SJSA1 (cell line): Measurements from ENCODE around the gene LCNL1. TPM values are rescaled to one million over a fixed set of nuclear protein-coding genes. Genes with fewer than 3 reads are reported as not detected.

Source experiments
- DNase-seq, 2 experiments: peaks; one replicate each; pipeline ENCODE4 v3.0.0-alpha.2; 2015 to 2020; ENCODE audit warnings: low spot score in 2 of 2, low read depth in 1 of 2
- H3K27ac ChIP-seq: fragments of 250-450 bp; sonication (Bioruptor Pico); 2 replicates; pipeline ENCODE4 v1.5.1; 2020; ENCODE audit warnings: mild to moderate bottlenecking, moderate library complexity
- H3K27me3 ChIP-seq: fragments of 250-450 bp; sonication (Bioruptor Pico); replicated peaks from 2 replicates; pipeline ENCODE4 v1.5.1; 2020; ENCODE audit warnings: mild to moderate bottlenecking, moderate library complexity
- H3K36me3 ChIP-seq: fragments of 250-450 bp; sonication (Bioruptor Pico); 2 replicates; pipeline ENCODE4 v1.5.1; 2020; ENCODE audit warnings: mild to moderate bottlenecking
- H3K4me1 ChIP-seq: fragments of 250-450 bp; sonication (Bioruptor Pico); replicated peaks from 2 replicates; pipeline ENCODE4 v1.6.1; 2021; ENCODE audit warnings: mild to moderate bottlenecking
- H3K4me3 ChIP-seq: fragments of 250-450 bp; sonication (Bioruptor Pico); 2 replicates; pipeline ENCODE4 v1.5.1; 2020; ENCODE audit warnings: mild to moderate bottlenecking
- H3K9me3 ChIP-seq: fragments of 250-450 bp; sonication (Bioruptor Pico); replicated peaks from 2 replicates; pipeline ENCODE4 v1.5.1; 2020; ENCODE audit warnings: mild to moderate bottlenecking
- total RNA-seq: library from RNA; depleted of rRNA; stranded (reverse); fragments of >200 nt; shearing (Covaris generic); gene quantifications from 2 replicates; pipeline ENCODE4 v1.2.3, GENCODE V29; 2014

The LCNL1 gene
- total RNA-seq, 1 experiment from 2014 or later: not detected

GRCh38 chr9:136951541-136952320 lies 31.1 kb upstream of the LCNL1 start, which contains the start of gene LCN12:
TSS of gene LCN12 (plus strand) at chr9:136952273. CDS start at chr9:136952328, 55 bp downstream.
- H3K4me1 ChIP-seq: peaks cover 20% of the 10 kb centered on the region
- no peaks in the 10 kb centered on the region; the same call in 1 of the 2 replicates for H3K9me3 ChIP-seq
- no peak within 1 kb of the TSS for H3K4me3 ChIP-seq
- no peak for DNase-seq
- no peaks in the 10 kb centered on the region for H3K27me3 ChIP-seq
- H3K36me3 ChIP-seq: no peaks in the 10 kb centered on the region
- H3K27ac ChIP-seq: no peak within 1 kb of the TSS

DNA sequence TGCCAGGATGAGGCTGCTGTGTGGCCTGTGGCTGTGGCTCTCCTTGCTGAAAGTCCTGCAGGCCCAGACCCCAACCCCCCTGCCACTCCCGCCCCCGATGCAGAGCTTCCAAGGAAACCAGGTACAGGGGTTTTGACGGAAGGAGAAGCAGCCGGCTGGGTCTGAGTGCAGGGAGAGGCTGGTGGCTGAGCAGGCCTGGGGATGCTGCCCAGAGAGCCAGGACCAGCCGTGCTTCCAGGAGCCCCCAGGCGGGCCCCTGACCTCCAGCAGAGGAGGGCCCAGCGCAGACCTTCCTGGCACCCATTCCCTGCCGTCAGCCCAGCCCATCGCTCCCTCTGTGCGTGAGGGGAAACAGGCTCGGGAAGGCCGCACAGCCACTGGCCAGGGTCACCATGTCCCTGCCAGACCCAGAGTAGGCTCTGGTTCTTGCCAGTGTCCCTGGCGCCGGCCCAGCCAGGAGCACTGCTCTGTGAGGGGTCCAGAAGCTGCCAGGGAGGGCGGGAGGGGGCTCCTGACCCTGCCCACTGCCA lies 30.4 kb upstream of the LCNL1 start:
- Histone ChIP-seq H3K27me3 (no peaks in the 10 kb centered on the region), H3K36me3 (no peaks in the 10 kb centered on the region), H3K4me1 (peaks cover 20% of the 10 kb centered on the region), H3K27ac (no peak overlapping the region), H3K9me3 (no peaks in the 10 kb centered on the region; the same call in 1 of the 2 replicates), H3K4me3 (no peak overlapping the region)
- no peak for DNase-seq

DNA sequence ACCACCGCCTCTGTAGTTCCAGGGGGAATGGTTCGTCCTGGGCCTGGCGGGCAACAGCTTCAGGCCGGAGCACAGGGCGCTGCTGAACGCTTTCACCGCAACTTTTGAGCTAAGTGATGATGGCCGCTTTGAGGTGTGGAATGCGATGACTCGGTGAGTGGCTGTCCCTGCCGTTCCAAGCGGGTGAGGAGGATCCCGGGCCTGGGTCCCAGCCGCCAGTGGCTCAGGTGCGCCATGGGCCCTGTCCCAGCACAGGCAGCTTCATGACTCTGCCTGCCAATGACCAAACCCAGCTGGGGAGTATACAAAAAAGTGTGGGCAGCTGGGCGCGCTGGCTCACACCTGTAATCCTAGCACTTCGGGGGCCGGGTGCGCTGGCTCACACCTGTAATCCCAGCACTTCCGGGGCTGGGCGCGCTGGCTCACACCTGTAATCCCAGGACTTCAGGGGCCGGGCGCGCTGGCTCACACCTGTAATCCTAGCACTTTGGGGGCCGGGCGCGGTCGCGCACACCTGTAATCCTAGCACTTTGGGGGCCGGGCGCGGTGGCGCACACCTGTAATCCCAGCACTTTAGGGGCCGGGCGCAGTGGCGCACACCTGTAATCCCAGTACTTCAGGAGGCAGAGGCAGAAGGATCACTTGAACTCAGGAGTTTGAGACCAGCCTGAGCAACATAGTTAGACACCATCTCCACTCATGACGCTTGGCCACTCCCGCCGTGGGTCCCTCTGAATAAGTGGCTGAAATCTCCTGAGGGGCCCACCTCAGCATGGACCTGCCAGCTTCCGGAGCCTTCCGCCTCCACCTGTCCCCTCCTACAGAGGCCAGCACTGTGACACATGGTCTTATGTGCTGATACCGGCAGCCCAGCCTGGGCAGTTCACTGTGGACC lies 29.7 kb upstream of the LCNL1 start:
- Histone ChIP-seq H3K4me1 (peaks cover 15% of the 10 kb centered on the region), H3K9me3 (no peaks in the 10 kb centered on the region; the same call in 1 of the 2 replicates), H3K27ac (no peak overlapping the region), H3K4me3 (no peak overlapping the region), H3K27me3 (no peaks in the 10 kb centered on the region), H3K36me3 (no peaks in the 10 kb centered on the region)
- DNase-seq: no peak

GRCh38 chr9:136953771-136954269 lies 29.0 kb upstream of the LCNL1 start:
- Histone ChIP-seq H3K27me3 (no peaks in the 10 kb centered on the region), H3K36me3 (no peaks in the 10 kb centered on the region), H3K9me3 (no peaks in the 10 kb centered on the region; the same call in 1 of the 2 replicates), H3K27ac (no peak overlapping the region), H3K4me3 (no peak overlapping the region), H3K4me1 (peaks cover 12% of the 10 kb centered on the region)
- no peak for DNase-seq

DNA sequence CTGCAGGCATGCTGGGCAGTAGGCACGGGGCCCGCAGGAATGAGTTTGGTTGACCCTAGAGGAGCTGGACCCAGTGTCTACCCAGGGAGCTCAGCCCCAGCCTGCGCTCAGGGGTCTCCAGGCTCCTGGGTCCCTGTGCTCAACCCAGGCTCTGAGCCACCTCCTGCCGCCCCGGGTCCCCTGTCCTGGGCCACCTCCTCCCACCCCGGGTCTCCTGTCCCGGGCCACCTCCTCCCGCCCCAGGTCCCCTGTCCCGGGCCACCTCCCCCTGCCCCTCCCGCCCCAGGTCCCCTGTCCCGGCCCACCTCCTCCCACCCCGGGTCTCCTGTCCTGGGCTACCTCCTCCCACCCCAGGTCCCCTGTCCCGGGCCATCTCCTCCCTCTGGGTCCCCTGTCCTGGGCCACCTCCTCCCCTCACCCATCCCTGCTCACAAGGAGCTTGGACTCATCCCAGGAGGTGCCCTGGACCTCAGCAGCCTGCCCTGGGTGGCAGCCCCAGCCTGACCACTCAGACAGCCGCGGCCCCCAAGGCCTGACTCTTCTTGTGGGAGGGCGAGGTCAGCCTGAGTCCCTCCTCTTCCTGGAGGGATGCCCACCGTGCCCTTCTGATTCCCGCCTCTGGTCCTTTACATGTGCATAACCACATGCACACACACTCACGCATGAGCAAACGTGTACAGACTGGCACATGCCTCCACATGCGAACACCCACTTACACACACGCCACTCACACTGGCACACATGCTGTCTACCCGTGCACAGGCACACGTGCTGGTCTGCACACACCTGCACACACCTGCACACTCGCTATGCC lies 28.3 kb upstream of the LCNL1 start:
- H3K36me3 ChIP-seq: no peaks in the 10 kb centered on the region
- no peaks in the 10 kb centered on the region; the same call in 1 of the 2 replicates for H3K9me3 ChIP-seq
- H3K27me3 ChIP-seq: no peaks in the 10 kb centered on the region
- no peak overlapping the region for H3K4me3 ChIP-seq
- H3K27ac ChIP-seq: no peak overlapping the region
- DNase-seq: no peak
- peaks cover 11% of the 10 kb centered on the region for H3K4me1 ChIP-seq

DNA sequence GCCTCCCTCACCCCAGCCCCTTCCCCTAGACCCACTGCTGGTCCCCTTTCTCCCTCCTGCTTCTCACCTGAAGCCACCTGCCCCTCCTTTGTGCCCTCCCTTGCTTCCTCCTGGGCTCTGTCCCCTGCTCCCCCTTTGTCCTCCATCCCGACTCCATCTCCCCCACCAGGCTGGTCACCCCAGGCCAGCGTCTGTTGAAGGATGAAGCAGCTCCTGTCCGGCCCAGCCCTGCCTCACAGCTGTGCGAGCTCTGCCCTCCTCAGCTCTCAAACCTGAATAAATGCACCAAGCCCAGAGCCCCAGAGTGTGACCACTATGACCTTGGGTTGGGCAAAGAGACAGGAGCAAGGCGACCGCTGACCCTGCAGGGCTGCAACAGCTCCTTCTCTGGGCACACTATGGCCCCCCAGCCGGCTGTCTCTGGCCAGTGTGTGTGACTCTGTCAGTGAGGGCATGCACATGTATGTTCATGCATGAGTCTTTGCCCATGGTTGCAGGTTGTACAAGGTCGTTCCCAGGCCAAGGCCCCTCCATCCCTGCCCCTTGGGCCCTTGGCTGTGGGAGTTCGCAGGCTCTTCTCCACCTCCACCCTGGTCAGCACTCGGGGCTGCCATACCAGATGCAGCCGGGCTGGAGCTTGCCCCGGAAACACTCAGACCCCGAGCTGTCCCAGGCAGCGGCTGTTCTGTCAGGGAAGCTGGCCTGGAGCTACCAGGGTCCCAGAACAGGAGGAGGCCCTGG lies 27.4 kb upstream of the LCNL1 start:
- no peaks in the 10 kb centered on the region; the same call in 1 of the 2 replicates for H3K9me3 ChIP-seq
- H3K27ac ChIP-seq: no peak overlapping the region
- H3K27me3 ChIP-seq: no peaks in the 10 kb centered on the region
- H3K4me1 ChIP-seq: peaks cover 2% of the 10 kb centered on the region
- DNase-seq: no peak
- no peak overlapping the region for H3K4me3 ChIP-seq
- no peaks in the 10 kb centered on the region for H3K36me3 ChIP-seq

DNA sequence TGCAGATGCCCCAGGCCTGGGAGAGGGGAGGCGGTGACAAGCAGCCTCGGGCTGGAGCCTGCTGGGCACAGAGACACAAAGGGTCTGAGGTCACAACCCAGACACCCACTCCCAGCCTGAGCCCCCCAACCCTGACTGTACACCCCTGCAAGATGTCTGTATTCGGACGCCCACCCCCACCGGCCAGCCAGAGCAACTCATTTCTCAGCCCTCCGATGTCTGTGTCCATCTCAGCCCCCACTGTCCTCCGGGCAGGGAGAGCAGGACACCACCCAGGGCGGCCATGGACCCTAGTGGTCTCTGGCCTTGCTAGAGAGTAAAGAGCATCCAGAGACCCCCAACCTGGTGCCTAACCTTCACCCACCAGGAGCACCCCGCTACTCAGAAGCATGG lies 26.9 kb upstream of the LCNL1 start:
- no peaks in the 10 kb centered on the region for H3K9me3 ChIP-seq
- no peak overlapping the region for H3K4me3 ChIP-seq
- no peaks in the 10 kb centered on the region for H3K36me3 ChIP-seq
- no peak overlapping the region for H3K27ac ChIP-seq
- H3K27me3 ChIP-seq: no peaks in the 10 kb centered on the region
- no peak for DNase-seq
- H3K4me1 ChIP-seq: no peaks in the 10 kb centered on the region

DNA sequence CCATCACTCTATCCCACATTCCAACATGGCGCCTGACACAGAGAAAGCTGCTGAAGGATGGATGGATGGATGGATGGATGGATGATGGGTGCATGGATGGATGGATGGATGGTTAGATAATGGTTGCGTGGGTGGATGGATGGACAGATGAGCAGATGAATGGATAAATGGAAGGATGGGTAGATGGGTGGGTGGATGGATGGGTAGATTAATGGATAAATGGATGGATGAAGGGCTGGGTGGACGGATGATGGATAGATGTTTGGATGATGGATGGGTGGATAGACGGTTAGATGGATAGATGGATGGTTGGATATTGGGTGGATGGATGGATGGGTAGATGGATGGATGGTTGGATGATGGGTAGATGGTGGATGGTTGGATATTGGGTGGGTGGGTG lies 26.2 kb upstream of the LCNL1 start:
- no peaks in the 10 kb centered on the region for H3K4me1 ChIP-seq
- H3K4me3 ChIP-seq: no peak overlapping the region
- H3K9me3 ChIP-seq: no peaks in the 10 kb centered on the region
- DNase-seq: no peak
- H3K27me3 ChIP-seq: no peaks in the 10 kb centered on the region
- H3K27ac ChIP-seq: no peak overlapping the region
- no peaks in the 10 kb centered on the region for H3K36me3 ChIP-seq

DNA sequence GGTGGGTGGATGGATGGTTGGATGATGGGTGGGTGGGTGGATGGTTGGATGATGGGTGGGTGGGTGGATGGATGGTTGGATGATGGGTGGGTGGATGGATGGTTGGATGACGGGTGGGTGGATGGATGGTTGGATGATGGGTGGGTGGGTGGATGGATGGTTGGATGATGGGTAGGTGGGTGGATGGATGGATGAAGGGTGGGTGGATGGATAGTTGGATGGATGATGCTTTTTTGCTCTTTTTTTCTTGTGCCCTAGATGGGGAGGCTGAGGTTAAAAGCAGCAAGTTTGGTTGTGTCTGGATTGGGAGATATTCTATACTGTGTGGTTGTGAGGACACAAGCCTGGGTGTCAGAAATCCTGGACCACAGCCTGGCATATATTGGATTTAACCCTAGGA lies 25.3 kb upstream of the LCNL1 start:
- no peaks in the 10 kb centered on the region for H3K9me3 ChIP-seq
- no peak overlapping the region for H3K4me3 ChIP-seq
- no peaks in the 10 kb centered on the region for H3K4me1 ChIP-seq
- H3K27ac ChIP-seq: no peak overlapping the region
- DNase-seq: no peak
- H3K27me3 ChIP-seq: no peaks in the 10 kb centered on the region
- no peaks in the 10 kb centered on the region for H3K36me3 ChIP-seq

GRCh38 chr9:136957901-136958300 lies 24.9 kb upstream of the LCNL1 start:
- no peaks in the 10 kb centered on the region for H3K27me3 ChIP-seq
- H3K4me1 ChIP-seq: no peaks in the 10 kb centered on the region
- DNase-seq: no peak
- no peaks in the 10 kb centered on the region for H3K36me3 ChIP-seq
- no peak overlapping the region for H3K27ac ChIP-seq
- H3K9me3 ChIP-seq: no peaks in the 10 kb centered on the region
- H3K4me3 ChIP-seq: no peak overlapping the region

DNA sequence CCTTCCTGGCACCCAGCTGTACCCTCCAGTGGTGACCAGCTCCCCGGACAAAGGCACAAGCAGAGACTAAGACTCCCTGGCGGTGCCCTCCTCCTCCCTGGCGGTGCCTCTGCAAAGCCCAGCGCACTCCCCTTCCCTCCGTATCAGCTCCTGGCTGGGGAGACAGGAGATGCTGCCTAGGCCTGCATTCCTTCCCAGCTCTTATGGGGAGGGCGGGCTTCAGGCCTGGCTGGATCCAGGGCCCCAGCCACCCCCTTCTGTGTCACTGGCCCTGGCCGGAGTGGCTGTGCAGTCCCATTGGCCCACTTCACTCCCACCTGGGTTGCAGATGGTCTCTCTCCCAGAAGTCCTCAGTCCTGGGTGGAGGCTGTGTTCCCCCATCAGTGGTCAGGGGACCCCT lies 24.3 kb upstream of the LCNL1 start:
- H3K4me3 ChIP-seq: no peak overlapping the region
- no peaks in the 10 kb centered on the region for H3K27me3 ChIP-seq
- no peaks in the 10 kb centered on the region for H3K4me1 ChIP-seq
- no peak for DNase-seq
- H3K9me3 ChIP-seq: no peaks in the 10 kb centered on the region
- H3K36me3 ChIP-seq: no peaks in the 10 kb centered on the region
- no peak overlapping the region for H3K27ac ChIP-seq

DNA sequence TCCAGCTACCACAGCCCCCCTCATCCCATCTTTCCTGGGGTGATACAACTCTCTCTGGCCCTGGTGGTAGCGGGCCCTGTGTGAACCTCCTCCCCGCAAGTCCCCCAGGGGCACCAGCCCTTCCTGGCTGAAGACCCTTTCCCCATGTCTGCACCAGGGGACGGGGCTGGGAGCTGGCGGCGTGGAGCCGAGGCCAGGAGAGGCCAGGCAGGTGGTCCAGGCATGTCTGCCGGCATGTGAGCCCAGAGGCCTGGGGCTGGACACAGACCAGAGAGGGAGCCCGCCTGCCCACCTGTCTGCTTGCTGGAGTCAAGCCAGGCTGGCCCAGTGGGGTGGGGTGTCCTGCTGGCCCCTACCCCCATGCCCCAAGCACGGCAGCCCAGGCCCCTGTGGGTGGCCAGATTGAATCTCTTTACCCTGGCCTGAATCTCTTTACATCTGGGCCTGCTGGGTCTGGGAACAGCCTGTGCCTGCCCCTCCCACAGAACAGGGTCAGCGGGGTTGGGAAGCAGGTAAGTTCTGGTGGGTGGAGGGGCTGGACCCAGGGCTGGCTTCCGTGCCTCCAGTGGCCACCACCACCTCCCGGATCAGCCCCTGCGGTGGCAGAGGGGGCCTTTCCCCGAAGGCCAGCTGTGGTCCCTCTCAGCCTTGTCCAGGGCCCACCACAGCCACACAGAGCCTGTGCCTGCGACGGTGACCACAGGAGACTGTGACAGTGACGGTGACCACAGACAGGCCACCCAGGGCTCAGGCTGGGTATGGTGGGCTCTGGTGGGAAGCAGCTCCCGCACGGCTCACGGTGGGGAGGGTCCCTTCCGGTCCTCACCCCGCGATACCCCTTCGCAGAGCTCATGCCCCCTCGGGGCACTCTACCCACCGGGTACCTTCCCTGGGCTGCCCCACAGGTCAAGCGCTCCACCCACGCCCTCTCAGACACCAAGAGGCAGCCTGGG lies 23.6 kb upstream of the LCNL1 start:
- Histone ChIP-seq H3K27me3 (no peaks in the 10 kb centered on the region), H3K4me3 (no peak overlapping the region), H3K27ac (no peak overlapping the region), H3K9me3 (no peaks in the 10 kb centered on the region), H3K36me3 (no peaks in the 10 kb centered on the region), H3K4me1 (no peaks in the 10 kb centered on the region)
- no peak for DNase-seq
